SK-N-MC (cell line): ENCODE results near the gene HOXB4.

Source experiments
- DNase-seq: peaks from one replicate; pipeline ENCODE4 v3.0.0-alpha.2; 2011; ENCODE audit warnings: low read depth, low spot score
- H3K27ac ChIP-seq: fragments of 200-600 bp; sonication (generic); 2 replicates; pipeline ENCODE4 v1.5.1; 2016; ENCODE audit warnings: mixed run types
- H3K36me3 ChIP-seq: fragments of 200-600 bp; sonication (generic); 2 replicates; pipeline ENCODE4 v1.6.1; 2017; ENCODE audit warnings: antibody characterized with exemption, low read length, mixed read lengths; ENCODE audit not compliant: insufficient read depth
- H3K4me3 ChIP-seq: fragments of 200-600 bp; sonication (generic); 2 replicates; pipeline ENCODE4 v1.5.1; 2016
- H3K9ac ChIP-seq: fragments of 200-600 bp; sonication (generic); 2 replicates; pipeline ENCODE4 v1.8.0; 2017; ENCODE audit warnings: mixed run types, mixed read lengths; ENCODE audit not compliant: insufficient read length
- H3K9me3 ChIP-seq: fragments of 200-600 bp; sonication (generic); 2 replicates; pipeline ENCODE4 v1.6.1; 2017; ENCODE audit warnings: low read depth, mild to moderate bottlenecking, antibody characterized with exemption, low read length, moderate library complexity, mixed read lengths
- EZH2 ChIP-seq: fragments of 200-600 bp; sonication (generic); IDR thresholded peaks from one replicate; pipeline ENCODE4 v1.6.1; 2017; ENCODE audit warnings: antibody characterized with exemption
- FOXP2 ChIP-seq: optimal IDR thresholded peaks from 2 replicates; pipeline ENCODE3; 2011; ENCODE audit warnings: mild to moderate bottlenecking, moderate library complexity; ENCODE audit not compliant: insufficient read depth; ENCODE audit errors: extremely low read length, control extremely low read depth
- POLR2AphosphoS5 ChIP-seq: IDR thresholded peaks from 2 replicates; pipeline ENCODE4 v1.6.1; 2012; ENCODE audit warnings: mild to moderate bottlenecking, low read depth, low read length, borderline replicate concordance

HOXB4 gene

GRCh38 chr17:48545539-48545938 lies 32.6 kb downstream of the HOXB4 start:
- H3K36me3 ChIP-seq: peaks cover 9% of the 10 kb centered on the region; the same call in 1 of the 2 replicates
- no peaks in the 10 kb centered on the region for H3K9me3 ChIP-seq
- no peak overlapping the region for H3K27ac ChIP-seq
- no peak for DNase-seq
- TF ChIP-seq FOXP2 (no peak), EZH2 (no peak), POLR2AphosphoS5 (no peak)
- no peak overlapping the region for H3K9ac ChIP-seq
- H3K4me3 ChIP-seq: no peak overlapping the region

DNA sequence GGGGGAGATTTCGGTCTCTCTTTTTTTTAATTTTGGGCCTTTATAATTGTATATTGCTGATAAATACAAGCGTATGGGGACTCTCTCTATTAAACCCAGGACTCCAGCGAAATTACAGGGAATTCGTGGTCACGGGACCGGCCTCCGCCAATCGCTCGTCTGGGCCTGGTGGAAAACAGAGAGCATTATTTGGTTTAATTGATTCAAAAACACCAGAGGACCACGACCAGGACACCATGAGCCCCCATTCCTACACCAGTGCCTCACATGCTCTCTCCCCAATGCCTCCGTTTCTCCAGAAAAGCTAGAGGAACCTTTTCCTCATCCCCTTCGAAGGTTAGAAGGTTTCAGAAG lies 33.2 kb downstream of the HOXB4 start, which contains the start of gene HOXB2:
Gene HOXB2, minus strand, starts transcription at position 88 of the 354 bp plus-strand sequence. CDS start 198 bp downstream, outside the sequence.
- no peak for DNase-seq
- peaks cover 4% of the 10 kb centered on the region; the same call in 1 of the 2 replicates for H3K36me3 ChIP-seq
- no peak within 1 kb of the TSS for H3K4me3 ChIP-seq
- H3K9me3 ChIP-seq: no peaks in the 10 kb centered on the region
- no peak for TF ChIP-seq POLR2AphosphoS5
- TF ChIP-seq FOXP2: no peak
- no peak for TF ChIP-seq EZH2
- H3K27ac ChIP-seq: no peak within 1 kb of the TSS
- H3K9ac ChIP-seq: no peak within 1 kb of the TSS

GRCh38 chr17:48544349-48545021 lies 33.7 kb downstream of the HOXB4 start:
- Histone ChIP-seq H3K27ac (no peak overlapping the region), H3K36me3 (no peaks in the 10 kb centered on the region), H3K4me3 (no peak overlapping the region), H3K9me3 (no peaks in the 10 kb centered on the region), H3K9ac (no peak overlapping the region)
- TF ChIP-seq POLR2AphosphoS5: no peak
- TF ChIP-seq EZH2: no peak
- TF ChIP-seq FOXP2: no peak
- no peak for DNase-seq

DNA sequence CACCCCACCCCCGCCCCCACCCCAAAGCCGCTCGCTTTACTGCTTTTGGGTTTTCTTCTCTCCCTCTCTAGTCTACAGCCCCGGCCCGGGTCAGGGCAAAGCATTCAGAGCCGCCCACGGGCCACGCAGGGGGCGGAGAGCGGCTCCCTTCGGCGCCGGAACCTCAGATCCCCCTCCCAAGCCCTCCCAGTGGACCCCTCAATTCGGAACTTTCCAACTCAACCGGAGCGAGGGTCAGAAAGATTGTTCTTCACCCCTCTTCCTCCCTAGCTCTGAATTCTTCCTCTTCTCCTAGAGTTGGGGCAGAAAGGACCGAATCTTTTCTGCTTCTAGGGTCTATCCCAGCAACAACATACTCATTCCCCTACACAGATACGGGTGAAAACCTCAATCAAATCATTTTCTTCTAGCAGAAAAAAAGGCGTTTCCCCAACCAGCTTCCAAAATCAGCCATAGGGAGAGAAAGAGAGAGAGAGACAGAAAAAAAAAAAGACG lies 34.2 kb downstream of the HOXB4 start:
- TF ChIP-seq POLR2AphosphoS5 (no peak), FOXP2 (no peak), EZH2 (no peak)
- Histone ChIP-seq H3K36me3 (no peaks in the 10 kb centered on the region), H3K27ac (no peak overlapping the region), H3K4me3 (no peak overlapping the region), H3K9me3 (no peaks in the 10 kb centered on the region), H3K9ac (no peak overlapping the region)
- DNase-seq: no peak

GRCh38 chr17:48543107-48543853 lies 34.9 kb downstream of the HOXB4 start:
- TF ChIP-seq FOXP2 (no peak), EZH2 (no peak), POLR2AphosphoS5 (no peak)
- H3K9me3 ChIP-seq: no peaks in the 10 kb centered on the region
- H3K4me3 ChIP-seq: 0 out of 2 replicates have a peak overlapping the region, but pooled peaks have one; percentile 30
- no peak overlapping the region for H3K27ac ChIP-seq
- no peaks in the 10 kb centered on the region for H3K36me3 ChIP-seq
- DNase-seq: no peak
- H3K9ac ChIP-seq: no peak overlapping the region

GRCh38 chr17:48542698-48543106 lies 35.4 kb downstream of the HOXB4 start:
- Histone ChIP-seq H3K4me3 (no peak overlapping the region), H3K9me3 (no peaks in the 10 kb centered on the region), H3K27ac (no peak overlapping the region), H3K9ac (no peak overlapping the region), H3K36me3 (no peaks in the 10 kb centered on the region)
- no peak for TF ChIP-seq EZH2
- TF ChIP-seq POLR2AphosphoS5: no peak
- TF ChIP-seq FOXP2: no peak
- DNase-seq: no peak

GRCh38 chr17:48542114-48542656 lies 36.0 kb downstream of the HOXB4 start:
- Histone ChIP-seq H3K27ac (no peak overlapping the region), H3K36me3 (no peaks in the 10 kb centered on the region), H3K4me3 (no peak overlapping the region), H3K9ac (no peak overlapping the region), H3K9me3 (no peaks in the 10 kb centered on the region)
- no peak for TF ChIP-seq FOXP2
- no peak for DNase-seq

DNA sequence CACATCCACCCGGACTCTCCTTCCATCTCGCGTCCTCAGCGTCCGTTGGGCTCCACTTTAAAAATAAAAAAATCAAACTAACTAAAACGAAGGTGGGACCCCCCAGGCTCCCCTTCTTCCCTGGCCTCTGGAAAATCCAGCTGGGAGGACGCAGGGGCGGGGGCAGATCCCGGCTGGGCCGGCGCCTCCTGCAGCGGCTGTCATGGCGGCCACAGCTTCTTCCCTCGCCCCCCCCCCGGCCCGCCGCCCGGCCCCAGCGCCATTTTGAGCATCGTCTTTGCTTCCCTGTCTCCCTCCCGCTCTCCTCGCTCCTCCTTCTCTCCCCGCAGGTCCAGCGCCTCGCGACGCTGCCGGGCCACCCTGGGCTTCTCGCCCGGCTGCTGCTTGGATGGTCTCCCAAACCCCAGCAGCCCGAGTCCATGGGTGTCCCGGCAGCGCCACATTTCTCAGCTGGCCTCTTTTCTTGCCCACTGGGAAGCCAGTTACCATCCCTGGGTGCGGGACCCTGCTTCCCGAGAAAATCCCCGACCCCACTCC lies 36.5 kb downstream of the HOXB4 start:
- Histone ChIP-seq H3K9ac (no peak overlapping the region), H3K9me3 (no peaks in the 10 kb centered on the region), H3K4me3 (no peak overlapping the region), H3K36me3 (no peaks in the 10 kb centered on the region), H3K27ac (no peak overlapping the region)
- no peak for DNase-seq
- TF ChIP-seq EZH2 (no peak), FOXP2 (no peak), POLR2AphosphoS5 (no peak)
